Neutrophil (primary cell): ENCODE measurements around the gene CNOT10.
"Not testable (repeated sequence)": the region's sequence is repeated elsewhere in the genome, so short reads cannot be mapped to it uniquely, and the experiment has no call there.

Source experiments
- H3K27ac ChIP-seq: fragments of 200-600 bp; sonication (generic); 2 replicates; pipeline ENCODE4 v1.5.1; 2016; ENCODE audit warnings: mild to moderate bottlenecking, moderate library complexity
- H3K27me3 ChIP-seq: fragments of 200-600 bp; sonication (generic); 2 replicates; pipeline ENCODE4 v1.6.0; 2016; ENCODE audit warnings: mild to moderate bottlenecking
- H3K36me3 ChIP-seq: fragments of 200-600 bp; sonication (generic); 2 replicates; pipeline ENCODE4 v1.5.1; 2017
- H3K4me1 ChIP-seq, 2 experiments: fragments of 200-600 bp in 1 of 2; sonication (generic) in 1 of 2; 1 replicate in 1 of 2; 2 replicates in 1 of 2; pipeline versions ENCODE4 v1.5.1 to v1.6.1; 2013 to 2016; ENCODE audit warnings: low read depth in 1 of 2, low read length in 1 of 2, mild to moderate bottlenecking in 1 of 2, moderate library complexity in 1 of 2; ENCODE audit not compliant: control insufficient read depth in 1 of 2, insufficient read depth in 1 of 2
- H3K4me3 ChIP-seq, 2 experiments: fragments of 200-600 bp in 1 of 2; sonication (generic) in 1 of 2; 1 replicate in 1 of 2; 2 replicates in 1 of 2; pipeline ENCODE4 v1.5.1; 2013 to 2016; ENCODE audit warnings: low read depth in 1 of 2, low read length in 1 of 2, mild to moderate bottlenecking in 1 of 2, moderate library complexity in 1 of 2
- H3K9me3 ChIP-seq: fragments of 200-600 bp; sonication (generic); 2 replicates; pipeline ENCODE4 v1.5.1; 2016
- CTCF ChIP-seq: fragments of 200-600 bp; sonication (generic); IDR thresholded peaks from 2 replicates; pipeline ENCODE4 v1.5.1; 2016; ENCODE audit warnings: antibody characterized with exemption

Gene CNOT10

DNA sequence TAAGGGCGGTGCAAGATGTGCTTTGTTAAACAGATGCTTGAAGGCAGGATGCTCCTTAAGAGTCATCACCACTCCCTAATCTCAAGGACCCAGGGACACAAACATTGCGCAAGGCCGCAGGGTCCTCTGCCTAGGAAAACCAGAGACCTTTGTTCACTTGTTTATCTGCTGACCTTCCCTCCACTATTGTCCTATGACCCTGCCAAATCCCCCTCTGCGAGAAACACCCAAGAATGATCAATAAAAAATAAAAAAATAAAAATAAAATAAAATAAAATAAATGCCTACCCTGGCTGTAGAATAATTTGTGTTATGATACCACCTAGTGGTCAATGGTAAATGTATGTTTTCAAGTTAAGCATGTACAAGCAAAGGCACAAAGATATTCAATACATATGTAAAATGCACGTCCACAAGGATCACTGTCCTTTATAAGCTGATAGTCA, 20.3 kb upstream of the CNOT10 start:
- H3K36me3 ChIP-seq, H3K4me3 ChIP-seq, H3K9me3 ChIP-seq, H3K4me1 ChIP-seq, H3K27me3 ChIP-seq, H3K27ac ChIP-seq: not testable (repeated sequence)
- TF ChIP-seq CTCF, result peak; percentile 26

DNA sequence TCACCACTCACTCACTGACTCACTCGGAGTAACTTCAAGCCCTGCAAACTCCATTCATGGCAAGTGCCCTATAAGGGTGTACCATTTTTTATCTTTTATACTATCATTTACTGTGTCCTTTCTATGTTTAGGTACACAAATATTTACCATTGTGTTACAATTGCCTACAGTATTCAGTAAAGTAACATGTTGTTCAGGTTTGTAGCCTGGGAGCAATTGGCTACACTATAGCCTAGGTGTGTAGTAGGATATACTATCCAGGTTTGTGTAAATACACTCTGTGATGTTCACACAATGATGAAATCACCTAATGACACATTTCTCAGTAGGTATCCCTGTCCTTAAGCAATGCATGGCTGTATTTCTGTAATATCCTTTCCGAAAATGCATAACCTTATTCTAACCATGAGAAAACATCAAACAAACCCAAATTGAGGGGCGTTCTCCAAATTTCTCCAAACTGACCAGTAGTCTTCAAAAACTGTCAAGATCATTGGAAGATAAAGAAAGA, 17.9 kb upstream of the CNOT10 start:
- TF ChIP-seq CTCF, result no peak
- H3K36me3 ChIP-seq, result no peaks in the 10 kb centered on the region
- peaks cover 5 to 10% of the 10 kb centered on the region in 2 experiments for H3K4me1 ChIP-seq
- no peaks in the 10 kb centered on the region for H3K9me3 ChIP-seq
- H3K27me3 ChIP-seq, result no peaks in the 10 kb centered on the region
- no peak overlapping the region for H3K27ac ChIP-seq
- no peak overlapping the region for H3K4me3 ChIP-seq

- not testable (repeated sequence) for H3K27me3 ChIP-seq, H3K27ac ChIP-seq, H3K9me3 ChIP-seq, H3K36me3 ChIP-seq, H3K4me1 ChIP-seq, H3K4me3 ChIP-seq
Measured at GRCh38 chr3:32669226-32669625, 15.8 kb upstream of the CNOT10 start.

DNA sequence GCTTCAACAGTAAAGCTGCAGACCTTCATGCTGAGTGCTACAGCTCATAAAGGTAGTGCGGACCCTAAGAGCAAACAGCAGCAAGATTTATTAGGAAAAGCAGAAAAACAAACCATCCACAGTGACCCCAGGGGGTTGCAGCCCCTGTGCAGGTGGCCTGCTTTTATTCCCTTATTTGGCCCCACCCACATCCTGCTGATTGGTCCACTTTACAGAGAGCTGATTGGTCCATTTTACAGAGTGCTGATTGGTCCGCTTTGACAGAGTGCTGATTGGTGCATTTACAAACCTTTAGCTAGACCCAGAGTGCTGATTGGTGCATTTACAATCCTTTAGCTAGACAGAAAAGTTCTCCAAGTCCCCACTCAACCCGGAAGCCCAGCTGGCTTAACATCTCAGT, 11.3 kb upstream of the CNOT10 start:
- not testable (repeated sequence) for H3K27ac ChIP-seq, H3K4me3 ChIP-seq, H3K9me3 ChIP-seq, H3K4me1 ChIP-seq, H3K36me3 ChIP-seq, H3K27me3 ChIP-seq

DNA sequence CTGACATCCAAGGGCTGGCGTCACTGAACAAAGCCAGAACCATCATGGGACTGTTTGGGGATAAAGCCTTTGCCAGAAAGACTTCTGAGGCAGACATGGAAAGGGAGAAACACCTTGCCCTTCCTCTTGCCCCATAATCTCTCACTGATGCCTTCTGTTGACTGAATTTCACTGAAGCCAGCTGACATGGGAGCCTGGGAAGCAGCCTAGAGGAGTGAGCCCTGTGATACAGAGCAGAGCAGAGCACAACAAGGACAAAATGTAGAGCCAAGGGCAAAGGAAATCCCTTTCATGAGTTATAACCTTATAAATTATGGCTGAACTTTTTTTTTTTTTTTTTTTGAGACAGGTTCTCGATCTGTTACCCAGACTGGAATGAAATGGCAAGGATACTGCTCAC, 9.8 kb upstream of the CNOT10 start:
- no peaks in the 10 kb centered on the region for H3K27me3 ChIP-seq
- TF ChIP-seq CTCF, result no peak
- H3K27ac ChIP-seq, result no peak overlapping the region
- no peaks in the 10 kb centered on the region for H3K4me1 ChIP-seq
- no peaks in the 10 kb centered on the region for H3K36me3 ChIP-seq
- no peak overlapping the region for H3K4me3 ChIP-seq
- no peaks in the 10 kb centered on the region for H3K9me3 ChIP-seq

GRCh38 chr3:32675650-32676049, 9.3 kb upstream of the CNOT10 start:
- no peak overlapping the region for H3K4me3 ChIP-seq
- H3K27me3 ChIP-seq, result peaks cover 2% of the 10 kb centered on the region
- H3K4me1 ChIP-seq, result no peaks in the 10 kb centered on the region
- H3K36me3 ChIP-seq, result no peaks in the 10 kb centered on the region
- TF ChIP-seq CTCF, result no peak
- H3K9me3 ChIP-seq, result no peaks in the 10 kb centered on the region
- H3K27ac ChIP-seq, result no peak overlapping the region

GRCh38 chr3:32681811-32682210, 3.2 kb upstream of the CNOT10 start:
- Histone ChIP-seq H3K27me3 (peaks cover 4% of the 10 kb centered on the region), H3K4me3 (no peak overlapping the region), H3K27ac (no peak overlapping the region), H3K36me3 (no peaks in the 10 kb centered on the region), H3K4me1 (peaks cover 18% of the 10 kb centered on the region in 2 experiments), H3K9me3 (no peaks in the 10 kb centered on the region)
- no peak for TF ChIP-seq CTCF
